ENCODE data around the gene ENDOD1. TPM values are rescaled to one million over a fixed set of nuclear protein-coding genes. Genes with fewer than 3 reads are reported as not detected.

ENDOD1 gene
- total RNA-seq, 1 experiment from 2014 or later = 0.87 TPM

DNA sequence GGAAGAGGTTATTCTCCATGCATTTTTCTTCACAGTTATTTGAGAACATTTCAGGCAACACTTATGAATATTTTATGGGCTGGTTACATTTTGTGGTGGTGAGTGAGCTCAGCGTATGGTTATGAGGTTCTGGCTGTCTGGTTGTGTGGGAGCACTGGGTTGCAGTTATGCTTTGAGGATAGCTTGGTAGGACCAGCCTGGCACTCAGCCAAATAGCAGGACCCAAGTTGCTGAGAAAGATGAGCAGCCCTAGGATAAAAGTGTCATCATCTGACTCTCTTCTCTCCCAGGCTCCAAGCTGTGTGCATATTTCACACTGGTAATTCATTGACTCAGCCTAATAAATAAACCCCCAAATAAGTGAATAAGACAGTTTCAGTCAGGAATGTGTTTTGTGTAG lies 31.0 kb upstream of the ENDOD1 start:
- Histone ChIP-seq H3K4ac (ENCODE audit: low read depth, low read length) (no peak overlapping the region), H4K5ac (ENCODE audit: insufficient read length, low read depth, low read length) (no peak overlapping the region), H3K14ac (ENCODE audit: insufficient read depth, low read length) (no peak overlapping the region), H2BK5ac (ENCODE audit: insufficient read length, low read length) (no peak overlapping the region), H3K27me3 (ENCODE audit: insufficient read depth, low read length) (no peaks in the 10 kb centered on the region), H2AK5ac (ENCODE audit: insufficient read length, low read length) (no peak overlapping the region), H3K79me1 (ENCODE audit: insufficient read depth, low read depth, low read length, poor library complexity, severe bottlenecking) (no peaks in the 10 kb centered on the region), H3K56ac (ENCODE audit: insufficient read length, low read depth, low read length) (no peak overlapping the region), H3T11ph (ENCODE audit: low read length) (no peak overlapping the region), H2BK120ac (ENCODE audit: low read depth, low read length, poor library complexity, severe bottlenecking) (no peak overlapping the region), H3K4me2 (ENCODE audit: insufficient read depth, insufficient read length, low read length) (no peak overlapping the region), H3K23me2 (ENCODE audit: insufficient read length, low read depth, low read length, poor library complexity, severe bottlenecking) (no peaks in the 10 kb centered on the region), H2BK15ac (ENCODE audit: low read depth, low read length) (no peak overlapping the region), H3K23ac (ENCODE audit: insufficient read length, low read depth, low read length) (no peak overlapping the region), H3K27ac (ENCODE audit: insufficient read length, low read depth, low read length) (no peak overlapping the region), H2AFZ (ENCODE audit: low read length) (no peak overlapping the region), H2BK20ac (ENCODE audit: low read depth, low read length, poor library complexity, severe bottlenecking) (no peak overlapping the region), H2BK12ac (ENCODE audit: insufficient read length, low read depth, low read length) (no peak overlapping the region), H4K91ac (ENCODE audit: insufficient read length, low read depth, low read length) (no peak overlapping the region), H4K8ac (replicated peaks; ENCODE audit: insufficient read length, low read depth, low read length) (no peak overlapping the region), H3K79me2 (ENCODE audit: insufficient read depth, low read length) (no peaks in the 10 kb centered on the region), H3K9me3 (ENCODE audit: control insufficient read depth, low read depth, low read length) (no peaks in the 10 kb centered on the region), H4K20me1 (ENCODE audit: control insufficient read depth, insufficient read depth, insufficient read length) (no peaks in the 10 kb centered on the region), H3K18ac (ENCODE audit: insufficient read length, low read depth, low read length) (no peak overlapping the region), H3K4me1 (ENCODE audit: insufficient read depth, low read length) (no peaks in the 10 kb centered on the region), H3K9ac (ENCODE audit: extremely low read depth, insufficient read length, low read length) (no peak overlapping the region)
- Mint-ChIP-seq H3K27me3 (ENCODE audit: low read depth) (peaks cover 59% of the 10 kb centered on the region), H3K4me1 (no peaks in the 10 kb centered on the region), H3K36me3 (ENCODE audit: insufficient read depth in 1 of 3, low read depth in 3 of 3) (no peaks in the 10 kb centered on the region), H3K27ac (no peak overlapping the region), H3K4me3 (no peak overlapping the region), H3K9me3 (no peaks in the 10 kb centered on the region)
- TF ChIP-seq, protein P1, sequence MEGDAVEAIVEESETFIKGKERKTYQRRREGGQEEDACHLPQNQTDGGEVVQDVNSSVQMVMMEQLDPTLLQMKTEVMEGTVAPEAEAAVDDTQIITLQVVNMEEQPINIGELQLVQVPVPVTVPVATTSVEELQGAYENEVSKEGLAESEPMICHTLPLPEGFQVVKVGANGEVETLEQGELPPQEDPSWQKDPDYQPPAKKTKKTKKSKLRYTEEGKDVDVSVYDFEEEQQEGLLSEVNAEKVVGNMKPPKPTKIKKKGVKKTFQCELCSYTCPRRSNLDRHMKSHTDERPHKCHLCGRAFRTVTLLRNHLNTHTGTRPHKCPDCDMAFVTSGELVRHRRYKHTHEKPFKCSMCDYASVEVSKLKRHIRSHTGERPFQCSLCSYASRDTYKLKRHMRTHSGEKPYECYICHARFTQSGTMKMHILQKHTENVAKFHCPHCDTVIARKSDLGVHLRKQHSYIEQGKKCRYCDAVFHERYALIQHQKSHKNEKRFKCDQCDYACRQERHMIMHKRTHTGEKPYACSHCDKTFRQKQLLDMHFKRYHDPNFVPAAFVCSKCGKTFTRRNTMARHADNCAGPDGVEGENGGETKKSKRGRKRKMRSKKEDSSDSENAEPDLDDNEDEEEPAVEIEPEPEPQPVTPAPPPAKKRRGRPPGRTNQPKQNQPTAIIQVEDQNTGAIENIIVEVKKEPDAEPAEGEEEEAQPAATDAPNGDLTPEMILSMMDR (conservative IDR thresholded peaks at IDR 0.05) = no peak
- no CpG with 5 or more reads among the region's 1 CpG for WGBS (ENCODE audit: extremely low coverage, insufficient read length, low lambda C conversion rate)
- no peak for DNase-seq

Measured in H9 (cell line).